ENCODE measurements around the gene FBL. TPM values are rescaled to one million over a fixed set of nuclear protein-coding genes. Genes with fewer than 3 reads are reported as not detected.

Gene FBL
- total RNA-seq, 1 experiment from 2014 or later: 576 TPM

- Mint-ChIP-seq H3K27me3 (ENCODE audit: low read depth) (peaks cover 6% of the 10 kb centered on the region), H3K4me1 (peaks cover 40% of the 10 kb centered on the region), H3K36me3 (no peaks in the 10 kb centered on the region; the same call in 1 of the 2 replicates), H3K27ac (peak overlapping the region; percentile 52; the same call in 1 of the 2 replicates), H3K9me3 (no peaks in the 10 kb centered on the region), H3K4me3 (peak overlapping the region; percentile 94)
- CTCF ChIA-PET: interaction anchor here (0.9 to 3.7 kb wide), 7 partner anchors 36 to 320 kb away, joined by 3 to 16 read pairs (median 5); no protein-coding TSS in a partner anchor
- POLR2A ChIA-PET: no interaction called here
- ATAC-seq: no peak
- TF ChIP-seq GRHL2 (CRISPR knock-in tag; IDR thresholded peaks at IDR 0.05; ENCODE audit: insufficient replicate concordance, severe bottlenecking) (no peak), EMX1 (CRISPR knock-in tag; IDR thresholded peaks at IDR 0.05) (no peak), KAT7 (CRISPR knock-in tag; IDR thresholded peaks at IDR 0.05; ENCODE audit: borderline replicate concordance) (0 out of 2 replicates have a peak, but pooled peaks have one; percentile 41), IRF2 (CRISPR knock-in tag; IDR thresholded peaks at IDR 0.05; ENCODE audit: borderline replicate concordance, low read depth) (no peak)
- DNase-seq (ENCODE audit: low spot score): no peak
These were observed 621 bp downstream of the FBL start for GRCh38 chr19:39845584-39845932.

GRCh38 chr19:39845172-39845571 is 1.0 kb downstream of the FBL start:
- peaks cover 2% of the 10 kb centered on the region; the same call in 1 of the 2 replicates for H3K36me3 Mint-ChIP-seq
- no peaks in the 10 kb centered on the region for H3K9me3 Mint-ChIP-seq
- POLR2A ChIA-PET: interaction anchor here (0.6 kb wide), 1 partner anchor 116 kb away, joined by 4 read pairs; no protein-coding TSS in a partner anchor
- H3K27me3 Mint-ChIP-seq (ENCODE audit: low read depth): peaks cover 6% of the 10 kb centered on the region
- TF ChIP-seq ZNF532 (CRISPR knock-in tag; IDR thresholded peaks at IDR 0.05; ENCODE audit: borderline replicate concordance) (no peak), CBFB (CRISPR knock-in tag; IDR thresholded peaks at IDR 0.05; ENCODE audit: low read depth) (no peak)
- ATAC-seq: no peak
- peaks cover 40% of the 10 kb centered on the region for H3K4me1 Mint-ChIP-seq
- H3K27ac Mint-ChIP-seq: peak overlapping the region; percentile 62; the same call in 1 of the 2 replicates
- no peak for DNase-seq (ENCODE audit: low spot score)
- CTCF ChIA-PET: interaction anchor here (0.9 to 3.7 kb wide), 7 partner anchors 11 to 236 kb away, joined by 3 to 22 read pairs (median 5); partner anchors contain the start of gene DYRK1B
- peak overlapping the region; percentile 94 for H3K4me3 Mint-ChIP-seq

GRCh38 chr19:39843919-39844793 is 2.0 kb downstream of the FBL start:
- Mint-ChIP-seq H3K4me1 (peaks cover 40% of the 10 kb centered on the region), H3K27ac (peak overlapping the region; percentile 89), H3K36me3 (peaks cover 11% of the 10 kb centered on the region), H3K27me3 (ENCODE audit: low read depth) (peaks cover 5% of the 10 kb centered on the region), H3K9me3 (no peaks in the 10 kb centered on the region), H3K4me3 (peak overlapping the region; percentile 94)
- ChIA-PET CTCF (interaction anchor here (1.1 to 3.7 kb wide), 6 partner anchors 10 to 77 kb away, joined by 4 to 22 read pairs (median 16); partner anchors contain the start of gene DYRK1B), POLR2A (interaction anchor here (1.5 kb wide), 1 partner anchor 10 kb away, joined by 6 read pairs; the partner anchor contains the start of gene DYRK1B)
- ATAC-seq: no peak
- TF ChIP-seq ELF4 (CRISPR knock-in tag; IDR thresholded peaks at IDR 0.05; ENCODE audit: low read depth): no peak
- TF ChIP-seq CTCF (IDR thresholded peaks at IDR 0.05): peak; percentile 36; the same call in 1 of the 2 replicates
- no peak for DNase-seq (ENCODE audit: low spot score)

- Mint-ChIP-seq H3K4me1 (peaks cover 40% of the 10 kb centered on the region), H3K4me3 (peak overlapping the region; percentile 22; the same call in 1 of the 2 replicates), H3K27ac (peak overlapping the region; percentile 69), H3K27me3 (ENCODE audit: low read depth) (no peaks in the 10 kb centered on the region), H3K36me3 (peaks cover 23% of the 10 kb centered on the region), H3K9me3 (no peaks in the 10 kb centered on the region)
- no peak for DNase-seq (ENCODE audit: low spot score)
- no peak for ATAC-seq
- ChIA-PET POLR2A (interaction anchor here (1.5 kb wide), 1 partner anchor 9 kb away, joined by 6 read pairs; the partner anchor contains the start of gene DYRK1B), CTCF (interaction anchor here (0.6 to 3.6 kb wide), 11 partner anchors 9 to 323 kb away, joined by 3 to 22 read pairs (median 4); partner anchors contain the start of gene DYRK1B)
- TF ChIP-seq ZNF138 (CRISPR knock-in tag; conservative IDR thresholded peaks at IDR 0.05): no peak
- TF ChIP-seq CDX4 (CRISPR knock-in tag; IDR thresholded peaks at IDR 0.05; ENCODE audit: borderline replicate concordance): no peak
- TF ChIP-seq ZNF416 (CRISPR knock-in tag; IDR thresholded peaks at IDR 0.05): no peak
- no peak for TF ChIP-seq USF1 (CRISPR knock-in tag; IDR thresholded peaks at IDR 0.05)
- no peak for TF ChIP-seq AR (CRISPR knock-in tag; IDR thresholded peaks at IDR 0.05)
- no peak for TF ChIP-seq ZNF396 (CRISPR knock-in tag; IDR thresholded peaks at IDR 0.05; ENCODE audit: borderline replicate concordance)
These were observed 3.3 kb downstream of the FBL start for GRCh38 chr19:39842693-39843435.
